Thyroid gland (tissue), 4 donors: Measurements from ENCODE around the gene GRIK5.

Experiments
- POLR2A ChIP-seq, 2 donors: fragments of 450-650 bp; IDR thresholded peaks; one replicate each; pipeline ENCODE4 v1.6.1; 2017; ENCODE audit warnings: antibody characterized with exemption in 2 of 2, mild to moderate bottlenecking in 2 of 2, moderate library complexity in 1 of 2
- TF ChIP-seq, protein P1 (sequence below), 6 experiments: fragments of 200-600 bp in 3 of 6; fragments of 450-650 bp in 3 of 6; sonication (generic) in 3 of 6; IDR thresholded peaks; one replicate each; pipeline ENCODE4 v1.5.1; 2016 to 2019; ENCODE audit warnings: antibody characterized with exemption in 6 of 6, mild to moderate bottlenecking in 2 of 6, inconsistent platforms in 1 of 6, moderate library complexity in 1 of 6

DNA sequence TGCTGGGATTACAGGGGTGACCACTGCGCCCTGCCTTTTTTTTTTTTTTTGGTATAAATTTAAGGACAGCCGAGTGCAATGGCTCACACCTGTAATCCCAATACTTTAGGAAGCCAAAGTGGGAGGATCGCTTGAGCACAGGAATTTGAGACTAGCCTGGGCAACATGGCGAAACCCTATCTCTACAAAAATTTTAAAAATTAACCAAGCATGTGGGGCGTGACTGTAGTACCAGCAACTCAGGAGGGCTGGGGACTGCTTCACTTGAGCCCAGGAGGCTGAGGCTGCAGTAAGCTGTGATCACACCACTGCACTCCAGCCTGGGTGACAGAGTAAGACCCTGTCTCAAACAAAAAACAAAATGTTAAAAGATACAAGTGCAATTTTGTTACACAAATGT lies 27.5 kb upstream of the GRIK5 start:
- TF ChIP-seq, protein P1, sequence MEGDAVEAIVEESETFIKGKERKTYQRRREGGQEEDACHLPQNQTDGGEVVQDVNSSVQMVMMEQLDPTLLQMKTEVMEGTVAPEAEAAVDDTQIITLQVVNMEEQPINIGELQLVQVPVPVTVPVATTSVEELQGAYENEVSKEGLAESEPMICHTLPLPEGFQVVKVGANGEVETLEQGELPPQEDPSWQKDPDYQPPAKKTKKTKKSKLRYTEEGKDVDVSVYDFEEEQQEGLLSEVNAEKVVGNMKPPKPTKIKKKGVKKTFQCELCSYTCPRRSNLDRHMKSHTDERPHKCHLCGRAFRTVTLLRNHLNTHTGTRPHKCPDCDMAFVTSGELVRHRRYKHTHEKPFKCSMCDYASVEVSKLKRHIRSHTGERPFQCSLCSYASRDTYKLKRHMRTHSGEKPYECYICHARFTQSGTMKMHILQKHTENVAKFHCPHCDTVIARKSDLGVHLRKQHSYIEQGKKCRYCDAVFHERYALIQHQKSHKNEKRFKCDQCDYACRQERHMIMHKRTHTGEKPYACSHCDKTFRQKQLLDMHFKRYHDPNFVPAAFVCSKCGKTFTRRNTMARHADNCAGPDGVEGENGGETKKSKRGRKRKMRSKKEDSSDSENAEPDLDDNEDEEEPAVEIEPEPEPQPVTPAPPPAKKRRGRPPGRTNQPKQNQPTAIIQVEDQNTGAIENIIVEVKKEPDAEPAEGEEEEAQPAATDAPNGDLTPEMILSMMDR (IDR thresholded peaks at IDR 0.05) = no peak
- no peak for TF ChIP-seq POLR2A (IDR thresholded peaks at IDR 0.05)
